Spleen (tissue), 7 donors: ENCODE data around the gene PRKCA.

Source experiments
- POLR2A ChIP-seq, 3 donors: fragments of 450-650 bp; IDR thresholded peaks; one replicate each; pipeline ENCODE4 v1.5.1; 2017; ENCODE audit warnings: antibody characterized with exemption in 3 of 3, mild to moderate bottlenecking in 1 of 3
- TF ChIP-seq, protein P1 (sequence below), 11 experiments: fragments of 200-600 bp in 7 of 11; fragments of 450-650 bp in 4 of 11; sonication (generic) in 4 of 11; IDR thresholded peaks in 8 of 11; conservative IDR thresholded peaks in 3 of 11; 1 replicate in 7 of 11; 2 replicates in 4 of 11; pipeline versions ENCODE4 v1.4.0 to v1.8.0; 2016 to 2021; ENCODE audit warnings: antibody characterized with exemption in 11 of 11, inconsistent platforms in 4 of 11, mild to moderate bottlenecking in 1 of 11
- donor health status: DM: no; HTN: no; CAD: no; lungs with moderate emphysema.
- donor health status: DM: no; HTN: no; CAD: no.
- donor health status: DM: no; HTN: no; CAD: no.

GRCh38 chr17:66849851-66850580 lies 547.6 kb downstream of the PRKCA start:
- TF ChIP-seq, protein P1, sequence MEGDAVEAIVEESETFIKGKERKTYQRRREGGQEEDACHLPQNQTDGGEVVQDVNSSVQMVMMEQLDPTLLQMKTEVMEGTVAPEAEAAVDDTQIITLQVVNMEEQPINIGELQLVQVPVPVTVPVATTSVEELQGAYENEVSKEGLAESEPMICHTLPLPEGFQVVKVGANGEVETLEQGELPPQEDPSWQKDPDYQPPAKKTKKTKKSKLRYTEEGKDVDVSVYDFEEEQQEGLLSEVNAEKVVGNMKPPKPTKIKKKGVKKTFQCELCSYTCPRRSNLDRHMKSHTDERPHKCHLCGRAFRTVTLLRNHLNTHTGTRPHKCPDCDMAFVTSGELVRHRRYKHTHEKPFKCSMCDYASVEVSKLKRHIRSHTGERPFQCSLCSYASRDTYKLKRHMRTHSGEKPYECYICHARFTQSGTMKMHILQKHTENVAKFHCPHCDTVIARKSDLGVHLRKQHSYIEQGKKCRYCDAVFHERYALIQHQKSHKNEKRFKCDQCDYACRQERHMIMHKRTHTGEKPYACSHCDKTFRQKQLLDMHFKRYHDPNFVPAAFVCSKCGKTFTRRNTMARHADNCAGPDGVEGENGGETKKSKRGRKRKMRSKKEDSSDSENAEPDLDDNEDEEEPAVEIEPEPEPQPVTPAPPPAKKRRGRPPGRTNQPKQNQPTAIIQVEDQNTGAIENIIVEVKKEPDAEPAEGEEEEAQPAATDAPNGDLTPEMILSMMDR (IDR thresholded peaks at IDR 0.05 in 8 of 11, conservative IDR thresholded peaks at IDR 0.05 in 3 of 11), result no peak
- TF ChIP-seq POLR2A (IDR thresholded peaks at IDR 0.05), result no peak
